ENCODE measurements around the gene IL17REL.

The IL17REL gene

DNA sequence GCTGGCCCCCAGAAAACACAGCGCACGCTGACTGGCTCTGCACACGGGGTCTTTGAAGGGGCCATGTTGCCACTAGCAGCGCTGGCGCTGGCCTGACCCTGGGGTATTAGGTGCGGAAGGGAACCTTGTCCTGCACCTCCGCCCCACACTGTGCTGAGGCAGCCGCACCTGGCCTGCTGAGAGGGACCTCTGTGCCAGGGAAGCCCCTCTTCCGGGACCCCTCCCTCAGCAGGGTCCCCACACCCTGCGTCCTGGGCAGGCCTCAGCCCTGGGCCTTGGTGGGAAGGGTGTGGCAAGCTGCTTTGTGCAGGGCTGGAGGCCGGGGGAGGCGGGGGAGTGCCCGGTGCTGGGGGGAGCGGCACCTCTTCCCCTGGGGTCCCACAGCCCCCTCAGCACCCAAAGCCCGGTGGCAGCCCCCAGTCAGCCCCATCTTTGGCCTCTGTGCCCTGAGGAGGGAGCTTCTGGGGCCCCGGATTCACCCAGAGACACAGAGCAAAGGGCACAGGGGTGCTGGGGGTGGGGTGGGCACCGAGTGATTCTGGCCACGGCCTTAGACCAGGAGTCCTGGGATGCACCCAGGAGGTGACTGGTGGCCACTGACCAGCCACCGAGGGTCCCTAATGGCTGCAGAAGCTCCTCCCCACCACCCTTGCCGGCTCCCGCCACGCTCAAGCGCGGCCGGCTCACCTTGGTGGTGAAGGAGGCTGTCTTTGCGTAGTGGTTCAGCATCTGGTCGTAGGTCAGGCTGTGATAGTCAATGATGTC lies 34.1 kb upstream of the IL17REL start:
- Histone ChIP-seq H4K20me1 (ENCODE audit: insufficient read depth, low read length) (no peaks in the 10 kb centered on the region), H3K4me3 (ENCODE audit: low read depth, low read length, poor library complexity, severe bottlenecking) (no peak overlapping the region), H3K9ac (ENCODE audit: low read length) (no peak overlapping the region), H3K79me2 (ENCODE audit: insufficient read depth, low read length) (no peaks in the 10 kb centered on the region), H3K27me3 (ENCODE audit: insufficient read depth, low read length) (peaks cover 3% of the 10 kb centered on the region; the same call in 1 of the 2 replicates), H3F3A (ENCODE audit: insufficient read depth, low read length) (no peaks in the 10 kb centered on the region), H2AFZ (ENCODE audit: low read length) (no peak overlapping the region), H3K9me2 (ENCODE audit: low read depth, low read length) (no peaks in the 10 kb centered on the region), H3K4me1 (ENCODE audit: insufficient read depth, low read length, severe bottlenecking) (no peaks in the 10 kb centered on the region), H3K4me2 (ENCODE audit: low read length) (no peak overlapping the region), H3K9me3 (ENCODE audit: low read length) (no peaks in the 10 kb centered on the region), H3K27ac (ENCODE audit: low read depth, low read length, poor library complexity, severe bottlenecking) (no peak overlapping the region), H3K36me3 (ENCODE audit: insufficient read depth, low read length) (no peaks in the 10 kb centered on the region; the same call in 1 of the 2 replicates)
- TF ChIP-seq EZH2 (IDR thresholded peaks at IDR 0.05; ENCODE audit: borderline replicate concordance, low read length) = no peak
- TF ChIP-seq, protein P1, sequence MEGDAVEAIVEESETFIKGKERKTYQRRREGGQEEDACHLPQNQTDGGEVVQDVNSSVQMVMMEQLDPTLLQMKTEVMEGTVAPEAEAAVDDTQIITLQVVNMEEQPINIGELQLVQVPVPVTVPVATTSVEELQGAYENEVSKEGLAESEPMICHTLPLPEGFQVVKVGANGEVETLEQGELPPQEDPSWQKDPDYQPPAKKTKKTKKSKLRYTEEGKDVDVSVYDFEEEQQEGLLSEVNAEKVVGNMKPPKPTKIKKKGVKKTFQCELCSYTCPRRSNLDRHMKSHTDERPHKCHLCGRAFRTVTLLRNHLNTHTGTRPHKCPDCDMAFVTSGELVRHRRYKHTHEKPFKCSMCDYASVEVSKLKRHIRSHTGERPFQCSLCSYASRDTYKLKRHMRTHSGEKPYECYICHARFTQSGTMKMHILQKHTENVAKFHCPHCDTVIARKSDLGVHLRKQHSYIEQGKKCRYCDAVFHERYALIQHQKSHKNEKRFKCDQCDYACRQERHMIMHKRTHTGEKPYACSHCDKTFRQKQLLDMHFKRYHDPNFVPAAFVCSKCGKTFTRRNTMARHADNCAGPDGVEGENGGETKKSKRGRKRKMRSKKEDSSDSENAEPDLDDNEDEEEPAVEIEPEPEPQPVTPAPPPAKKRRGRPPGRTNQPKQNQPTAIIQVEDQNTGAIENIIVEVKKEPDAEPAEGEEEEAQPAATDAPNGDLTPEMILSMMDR (IDR thresholded peaks at IDR 0.05; ENCODE audit: low read length) = no peak

DNA sequence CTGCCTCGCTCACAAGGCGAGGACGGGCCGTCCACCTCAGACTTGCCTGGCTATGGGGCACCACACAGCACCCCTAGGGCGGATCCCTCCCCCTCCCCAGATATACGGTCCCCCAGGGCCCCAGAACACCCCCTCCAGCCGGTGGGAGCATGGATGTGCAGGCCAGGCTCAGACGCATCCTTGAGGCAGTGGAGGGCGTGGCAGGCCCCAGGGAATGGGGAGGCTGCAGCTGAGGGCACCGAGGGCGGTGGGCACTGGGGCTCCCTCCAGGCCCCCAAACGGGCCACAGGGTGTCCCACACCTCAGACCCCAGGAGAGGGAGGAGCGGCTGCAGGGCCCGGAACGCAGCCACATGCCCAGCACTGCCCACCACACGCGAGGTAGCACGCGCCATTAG lies 33.5 kb upstream of the IL17REL start:
- Histone ChIP-seq H4K20me1 (ENCODE audit: insufficient read depth, low read length) (no peaks in the 10 kb centered on the region), H3K9ac (ENCODE audit: low read length) (no peak overlapping the region), H3K9me3 (ENCODE audit: low read length) (no peaks in the 10 kb centered on the region), H3K27me3 (ENCODE audit: insufficient read depth, low read length) (peaks cover 3% of the 10 kb centered on the region; the same call in 1 of the 2 replicates), H3K4me3 (ENCODE audit: low read depth, low read length, poor library complexity, severe bottlenecking) (no peak overlapping the region), H3F3A (ENCODE audit: insufficient read depth, low read length) (no peaks in the 10 kb centered on the region), H3K9me2 (ENCODE audit: low read depth, low read length) (no peaks in the 10 kb centered on the region), H2AFZ (ENCODE audit: low read length) (no peak overlapping the region), H3K27ac (ENCODE audit: low read depth, low read length, poor library complexity, severe bottlenecking) (no peak overlapping the region), H3K4me2 (ENCODE audit: low read length) (no peak overlapping the region), H3K79me2 (ENCODE audit: insufficient read depth, low read length) (no peaks in the 10 kb centered on the region), H3K36me3 (ENCODE audit: insufficient read depth, low read length) (no peaks in the 10 kb centered on the region; the same call in 1 of the 2 replicates), H3K4me1 (ENCODE audit: insufficient read depth, low read length, severe bottlenecking) (no peaks in the 10 kb centered on the region)
- TF ChIP-seq, protein P1 (IDR thresholded peaks at IDR 0.05; ENCODE audit: low read length) = no peak
- no peak for TF ChIP-seq EZH2 (IDR thresholded peaks at IDR 0.05; ENCODE audit: borderline replicate concordance, low read length)

DNA sequence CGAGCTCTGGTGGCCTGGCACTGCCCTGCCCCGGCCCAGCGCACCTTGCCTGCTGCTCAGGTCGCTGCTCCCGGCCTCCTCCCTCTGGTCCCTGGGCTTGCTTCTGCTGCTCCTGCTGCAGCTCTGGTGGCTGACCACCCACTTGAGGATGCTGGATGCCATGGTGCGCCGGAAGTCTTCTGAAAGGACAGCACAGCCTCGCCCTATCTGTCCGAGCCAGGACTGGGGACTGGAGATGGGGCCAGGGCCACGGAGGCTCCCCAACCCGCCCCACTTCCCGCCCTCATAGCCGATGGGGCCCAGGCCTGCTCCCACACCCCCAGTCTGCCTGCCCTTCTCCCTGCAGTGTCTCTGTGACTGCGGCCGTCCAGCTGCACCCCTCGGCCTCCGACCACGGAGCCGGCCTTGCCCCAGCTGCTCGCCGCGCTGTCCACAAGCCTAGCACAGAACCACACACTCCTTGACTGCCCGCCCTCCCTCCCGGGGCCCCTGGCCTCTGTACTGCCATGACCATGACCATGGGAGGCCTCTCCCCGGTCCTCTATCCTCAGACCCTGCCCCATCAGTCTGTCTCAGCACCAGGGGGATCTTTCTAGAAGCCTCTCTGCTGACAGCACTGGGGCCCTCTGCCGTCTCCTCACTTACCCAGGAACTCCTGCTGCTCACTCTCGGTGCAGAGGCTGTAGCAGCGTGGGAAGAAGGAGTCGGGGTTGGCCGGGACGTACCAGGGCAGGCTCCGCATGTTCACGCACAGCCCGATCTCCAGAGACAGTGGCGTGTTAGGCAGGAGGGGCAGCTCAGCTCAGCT lies 32.9 kb upstream of the IL17REL start:
- no peak for TF ChIP-seq EZH2 (IDR thresholded peaks at IDR 0.05; ENCODE audit: borderline replicate concordance, low read length)
- TF ChIP-seq, protein P1 (IDR thresholded peaks at IDR 0.05; ENCODE audit: low read length) = no peak
- Histone ChIP-seq H3K27ac (ENCODE audit: low read depth, low read length, poor library complexity, severe bottlenecking) (no peak overlapping the region), H3K9me2 (ENCODE audit: low read depth, low read length) (no peaks in the 10 kb centered on the region), H3K36me3 (ENCODE audit: insufficient read depth, low read length) (no peaks in the 10 kb centered on the region; the same call in 1 of the 2 replicates), H3K4me1 (ENCODE audit: insufficient read depth, low read length, severe bottlenecking) (no peaks in the 10 kb centered on the region), H4K20me1 (ENCODE audit: insufficient read depth, low read length) (no peaks in the 10 kb centered on the region), H3K79me2 (ENCODE audit: insufficient read depth, low read length) (no peaks in the 10 kb centered on the region), H3K9me3 (ENCODE audit: low read length) (no peaks in the 10 kb centered on the region), H3K27me3 (ENCODE audit: insufficient read depth, low read length) (peaks cover 3% of the 10 kb centered on the region; the same call in 1 of the 2 replicates), H2AFZ (ENCODE audit: low read length) (no peak overlapping the region), H3K4me3 (ENCODE audit: low read depth, low read length, poor library complexity, severe bottlenecking) (no peak overlapping the region), H3K9ac (ENCODE audit: low read length) (no peak overlapping the region), H3K4me2 (ENCODE audit: low read length) (no peak overlapping the region), H3F3A (ENCODE audit: insufficient read depth, low read length) (no peaks in the 10 kb centered on the region)

Measured in OCI-LY1 (cell line).